ENCODE measurements around the gene PDE1A.
"Not testable (repeated sequence)": the region's sequence is repeated elsewhere in the genome, so short reads cannot be mapped to it uniquely, and the experiment has no call there.

PDE1A gene

DNA sequence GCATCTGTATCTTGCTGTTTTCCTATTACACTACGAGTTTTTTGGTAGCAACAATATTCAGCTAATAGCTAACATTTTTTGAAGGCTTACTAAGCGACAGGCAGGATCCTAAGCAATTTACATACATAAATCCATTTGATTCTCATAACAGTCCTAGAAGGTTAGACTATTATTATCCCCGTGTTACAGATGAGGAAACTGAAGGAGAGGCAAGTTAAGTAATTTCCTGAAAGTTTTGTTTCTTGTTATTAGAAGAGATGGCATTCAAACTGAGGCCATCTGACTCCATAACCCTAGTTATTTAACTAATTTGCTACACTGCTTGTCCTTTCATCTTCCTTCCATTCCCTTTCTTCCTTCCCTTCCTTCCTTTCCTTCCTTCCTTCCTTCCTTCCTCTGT, 68.2 kb downstream of the PDE1A start:
- DNase-seq (ENCODE audit: low read depth) = no peak

GRCh38 chr2:182355815-182356214, 71.0 kb downstream of the PDE1A start:
- no peak for DNase-seq (ENCODE audit: low read depth)

GRCh38 chr2:182351427-182351826, 75.4 kb downstream of the PDE1A start:
- DNase-seq (ENCODE audit: low read depth) = no peak

GRCh38 chr2:182349268-182349667, 77.6 kb downstream of the PDE1A start:
- DNase-seq (ENCODE audit: low read depth) = no peak

DNA sequence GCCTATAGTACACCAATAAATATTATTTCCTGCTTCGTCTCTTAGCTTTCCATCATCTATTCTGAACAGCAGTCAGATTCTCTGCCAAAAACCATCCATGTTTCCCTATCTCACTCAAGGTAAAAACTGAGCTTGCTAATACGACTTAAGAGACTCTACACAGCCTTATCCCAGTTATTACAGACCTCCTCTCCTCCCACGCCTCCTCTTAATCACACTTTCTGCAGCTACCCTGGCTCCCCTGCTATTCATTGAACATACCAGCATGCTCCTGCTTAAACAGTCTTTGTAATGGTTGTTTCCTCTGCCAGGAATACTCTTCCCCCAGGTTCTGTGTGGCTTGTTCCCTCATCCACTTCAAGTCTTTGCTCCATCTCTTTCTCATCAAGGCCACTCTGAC, 81.5 kb downstream of the PDE1A start:
- DNase-seq (ENCODE audit: low read depth) = no peak

DNA sequence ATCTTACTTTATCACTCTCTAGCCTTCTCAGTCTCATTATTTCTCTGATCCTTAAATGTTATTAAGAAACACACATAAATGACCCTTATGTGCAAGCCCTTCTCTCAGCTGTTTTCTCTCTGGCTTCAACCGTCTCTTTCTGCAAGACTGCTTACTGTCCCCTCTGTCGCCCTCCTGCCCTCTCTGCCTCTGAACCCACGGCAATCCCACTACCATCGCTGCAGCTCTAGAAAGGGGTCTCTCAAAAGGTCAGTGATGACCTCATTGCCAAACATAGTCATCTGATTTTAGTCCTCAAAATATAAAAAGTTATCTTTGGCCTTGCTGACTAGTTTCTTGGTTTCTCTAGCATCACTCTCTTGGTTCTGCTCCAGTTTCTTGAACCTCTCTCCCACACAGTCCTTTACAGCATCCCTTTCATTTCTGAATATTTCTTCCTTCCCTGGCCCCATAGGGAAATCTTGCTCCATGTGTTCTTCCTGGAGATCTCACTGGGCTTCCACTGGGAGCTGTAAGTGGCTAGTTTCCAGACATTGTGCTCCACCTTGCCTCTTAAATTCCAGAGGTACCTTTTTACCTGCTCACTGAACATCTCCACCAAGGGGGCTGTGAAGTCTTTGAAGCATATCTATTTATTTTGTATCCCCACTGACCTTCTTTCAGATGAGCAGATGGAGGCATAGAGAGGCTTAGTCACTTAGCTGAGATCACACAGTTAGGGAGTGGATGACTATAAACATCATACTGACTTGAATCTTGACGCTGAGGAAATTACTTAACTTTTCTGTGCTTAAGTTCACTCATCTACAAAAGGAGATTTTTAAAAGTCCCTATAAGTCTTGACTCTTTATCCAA, 96.2 kb downstream of the PDE1A start:
- DNase-seq (ENCODE audit: low read depth) = no peak

DNA sequence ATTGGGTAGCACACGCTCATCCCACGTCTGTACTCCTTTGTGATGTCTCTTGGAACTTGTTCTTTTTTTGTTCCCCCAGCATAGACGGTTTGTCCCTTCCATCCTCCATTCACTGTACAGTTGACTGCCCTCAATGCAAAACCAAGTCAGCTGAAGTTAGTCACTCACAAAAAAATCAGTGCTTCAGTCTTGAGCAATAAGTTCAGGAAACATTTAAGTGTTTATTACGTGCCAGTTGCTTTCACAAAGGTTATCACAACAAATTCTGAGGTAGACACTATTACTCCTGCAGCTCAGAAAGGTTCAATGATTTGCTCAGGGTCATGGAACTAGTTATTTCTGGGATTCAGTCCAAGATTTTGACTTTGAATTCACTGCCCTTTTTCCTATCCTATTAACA, 102.2 kb downstream of the PDE1A start:
- DNase-seq (ENCODE audit: low read depth) = no peak

- no peak for DNase-seq (ENCODE audit: low read depth)
Measured at GRCh38 chr2:182321096-182321495, 105.7 kb downstream of the PDE1A start.

- DNase-seq (ENCODE audit: low read depth) = no peak
Measured at GRCh38 chr2:182319556-182320505, 107.0 kb downstream of the PDE1A start.

DNA sequence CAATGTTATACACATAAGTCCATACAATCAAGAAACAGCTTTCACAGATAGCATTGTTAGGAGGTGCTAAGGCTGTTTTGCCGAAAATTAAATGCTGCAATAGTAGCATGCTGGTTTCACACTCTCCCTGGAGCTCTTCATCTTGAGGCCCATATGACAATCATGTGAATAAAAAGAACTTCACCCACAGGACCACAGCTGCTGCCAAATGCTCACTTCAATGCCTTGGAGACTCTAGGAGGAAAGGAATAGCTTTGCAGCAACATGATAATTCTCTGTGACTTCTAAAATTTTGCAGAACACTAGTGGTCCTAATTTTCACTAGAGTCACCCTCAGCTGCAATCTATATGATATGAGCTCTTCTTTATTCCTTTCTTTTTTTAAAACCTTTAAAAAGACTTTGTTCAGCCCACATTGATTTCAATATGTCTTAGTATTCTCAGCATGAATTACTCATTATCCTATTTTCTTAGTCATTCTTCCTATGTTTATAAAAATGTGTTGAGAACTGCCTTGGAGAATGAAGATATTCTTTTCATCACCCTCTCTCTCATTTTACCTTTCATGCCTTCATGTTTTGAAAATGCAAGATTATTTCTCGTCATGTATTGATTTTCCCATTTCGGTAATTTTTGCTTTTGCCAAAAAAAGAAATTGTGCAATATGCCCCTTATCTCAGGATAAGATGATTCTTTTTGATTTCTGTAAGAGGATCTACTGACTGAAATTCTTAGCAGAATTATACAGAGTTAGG, 108.2 kb downstream of the PDE1A start:
- no peak for DNase-seq (ENCODE audit: low read depth)

- DNase-seq (ENCODE audit: low read depth) = no peak
Measured at GRCh38 chr2:182316950-182317349, 109.9 kb downstream of the PDE1A start.

DNA sequence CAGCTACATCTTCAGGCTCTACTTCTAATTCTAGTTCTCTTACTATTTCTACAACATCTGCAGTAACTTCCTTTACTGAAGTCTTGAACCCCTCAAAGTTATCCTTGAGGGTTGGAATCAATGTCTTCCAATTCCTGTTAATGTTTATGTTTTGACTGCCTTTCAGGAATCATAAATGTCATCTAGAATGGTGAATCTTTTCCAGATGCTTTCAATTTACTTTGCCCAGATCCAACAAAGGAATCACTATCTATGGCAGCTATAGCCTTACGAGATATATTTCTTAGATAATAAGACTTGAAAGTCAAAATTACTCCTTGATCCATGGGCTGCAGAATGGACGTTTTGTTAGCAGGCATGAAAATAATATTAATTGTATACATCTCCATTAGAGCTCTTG, 123.9 kb downstream of the PDE1A start:
- no peak for DNase-seq (ENCODE audit: low read depth)

- no peak for DNase-seq (ENCODE audit: low read depth)
Measured at GRCh38 chr2:182302174-182302573, 124.7 kb downstream of the PDE1A start.

GRCh38 chr2:182301093-182301492, 125.7 kb downstream of the PDE1A start:
- no peak for DNase-seq (ENCODE audit: low read depth)

DNA sequence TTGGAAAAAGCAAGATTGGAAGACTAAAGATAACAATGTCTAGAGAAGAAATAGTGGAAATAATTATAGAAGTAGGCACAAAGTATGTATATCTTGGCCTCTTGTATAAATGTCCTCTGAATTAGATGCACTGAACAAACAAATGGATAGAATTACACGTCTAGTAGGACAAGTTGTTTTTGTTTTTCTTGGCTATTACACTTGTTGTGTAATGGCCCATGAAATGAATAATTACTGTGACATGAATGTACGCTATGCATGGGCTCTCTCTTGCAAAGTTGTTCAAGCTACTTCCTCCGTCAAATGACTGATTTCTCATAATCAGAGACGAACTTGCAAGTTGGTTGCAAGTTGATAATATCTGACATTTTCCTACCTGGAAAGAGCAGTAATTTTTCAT, 126.2 kb downstream of the PDE1A start:
- no peak for DNase-seq (ENCODE audit: low read depth)

DNA sequence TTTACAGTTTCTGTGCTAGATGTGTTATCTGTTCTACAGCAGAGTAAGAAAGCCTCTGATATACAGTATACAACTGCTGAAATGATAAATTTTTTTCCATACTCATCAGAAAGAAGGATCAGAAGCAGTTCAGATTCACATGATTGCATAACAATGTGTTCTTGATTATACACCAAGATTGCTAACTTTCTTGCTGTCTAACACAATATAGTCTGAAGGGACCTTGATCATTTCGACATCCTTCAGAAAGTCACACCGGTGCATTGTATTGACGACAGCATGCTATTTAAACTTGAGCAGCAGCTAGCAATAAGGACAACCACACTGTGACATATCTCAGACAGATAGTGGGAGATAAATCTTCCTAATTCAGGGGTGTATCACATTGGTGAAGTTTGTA, 127.2 kb downstream of the PDE1A start:
- DNase-seq (ENCODE audit: low read depth) = no peak

- DNase-seq (ENCODE audit: low read depth) = no peak
Measured at GRCh38 chr2:182298456-182298855, 128.4 kb downstream of the PDE1A start.

DNA sequence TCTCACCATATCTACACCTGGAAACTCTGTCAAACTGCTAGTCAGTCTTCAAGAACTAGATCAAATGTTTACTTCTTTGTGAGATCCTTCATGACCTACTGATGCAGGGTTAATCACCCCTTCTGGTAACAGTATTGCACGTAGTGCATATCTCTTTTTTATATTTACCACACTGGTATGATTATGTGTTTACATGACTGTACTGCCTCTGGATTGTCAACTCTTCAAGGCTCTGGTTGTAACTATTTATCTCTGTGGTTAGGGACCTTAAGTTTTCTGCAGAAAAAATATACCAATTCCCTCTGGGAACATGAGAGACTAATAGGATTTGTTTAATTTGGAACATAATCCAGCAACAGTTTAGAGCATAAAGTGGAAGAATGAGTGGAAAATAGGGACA, 135.5 kb downstream of the PDE1A start:
- no peak for DNase-seq (ENCODE audit: low read depth)

DNA sequence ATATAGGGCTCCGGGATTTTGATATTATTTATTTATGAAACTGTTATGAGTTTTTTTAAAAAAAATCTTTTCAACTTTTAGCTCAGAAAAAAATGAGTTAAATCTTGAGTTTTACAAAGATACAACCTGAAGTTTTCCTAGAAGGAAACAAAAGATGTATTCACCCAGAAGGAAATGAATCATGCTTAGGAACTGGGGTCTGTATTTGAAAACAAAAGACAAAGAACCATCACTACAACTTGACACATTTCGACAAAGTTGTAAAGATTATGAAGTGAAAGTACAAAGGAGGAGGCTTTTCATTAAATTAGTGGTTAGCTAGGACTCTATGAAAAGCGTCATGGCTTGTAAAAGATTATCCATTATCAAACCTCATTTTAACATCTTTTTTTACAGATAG, 143.3 kb downstream of the PDE1A start:
- no peak for DNase-seq (ENCODE audit: low read depth)

- DNase-seq (ENCODE audit: low read depth) = no peak
Measured at GRCh38 chr2:182281276-182281675, 145.6 kb downstream of the PDE1A start.

- DNase-seq (ENCODE audit: low read depth) = no peak
Measured at GRCh38 chr2:182280118-182280517, 146.7 kb downstream of the PDE1A start.

- not testable (repeated sequence) for DNase-seq (ENCODE audit: low read depth)
Measured at GRCh38 chr2:182276662-182277061, 150.2 kb downstream of the PDE1A start.

All from stimulated activated CD8-positive, alpha-beta memory T cell treated with anti-CD3 and anti-CD28 coated beads, Interleukin-15, amount 100 ng/mL, for 1 hour (primary cell).